ENCODE measurements around the gene TKTL1.
"Not testable (repeated sequence)": the region's sequence is repeated elsewhere in the genome, so short reads cannot be mapped to it uniquely, and the experiment has no call there.

TKTL1 gene

DNA sequence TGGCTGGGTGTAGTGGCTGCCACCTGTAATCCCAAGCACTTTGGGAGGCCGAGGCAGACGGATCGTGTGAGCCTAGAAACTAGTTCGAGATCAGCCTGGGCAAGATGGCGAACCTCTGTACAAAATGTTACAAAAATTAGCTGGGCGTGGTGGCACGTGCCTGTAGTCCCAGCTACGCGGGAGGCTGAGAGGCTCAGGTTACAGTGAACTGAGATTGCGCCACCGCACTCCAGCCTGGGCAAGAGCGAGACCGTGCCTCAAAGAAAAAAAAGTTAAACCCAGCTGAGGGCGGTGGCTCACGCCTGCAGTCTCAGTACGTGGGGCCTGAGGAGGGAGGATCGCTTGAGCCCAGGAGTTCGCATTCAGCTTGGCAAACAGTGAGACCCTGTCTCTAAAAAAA, 1.1 kb downstream of the TKTL1 start:
- DNase-seq (ENCODE audit: low read depth), result no peak
- TF ChIP-seq, protein P1, sequence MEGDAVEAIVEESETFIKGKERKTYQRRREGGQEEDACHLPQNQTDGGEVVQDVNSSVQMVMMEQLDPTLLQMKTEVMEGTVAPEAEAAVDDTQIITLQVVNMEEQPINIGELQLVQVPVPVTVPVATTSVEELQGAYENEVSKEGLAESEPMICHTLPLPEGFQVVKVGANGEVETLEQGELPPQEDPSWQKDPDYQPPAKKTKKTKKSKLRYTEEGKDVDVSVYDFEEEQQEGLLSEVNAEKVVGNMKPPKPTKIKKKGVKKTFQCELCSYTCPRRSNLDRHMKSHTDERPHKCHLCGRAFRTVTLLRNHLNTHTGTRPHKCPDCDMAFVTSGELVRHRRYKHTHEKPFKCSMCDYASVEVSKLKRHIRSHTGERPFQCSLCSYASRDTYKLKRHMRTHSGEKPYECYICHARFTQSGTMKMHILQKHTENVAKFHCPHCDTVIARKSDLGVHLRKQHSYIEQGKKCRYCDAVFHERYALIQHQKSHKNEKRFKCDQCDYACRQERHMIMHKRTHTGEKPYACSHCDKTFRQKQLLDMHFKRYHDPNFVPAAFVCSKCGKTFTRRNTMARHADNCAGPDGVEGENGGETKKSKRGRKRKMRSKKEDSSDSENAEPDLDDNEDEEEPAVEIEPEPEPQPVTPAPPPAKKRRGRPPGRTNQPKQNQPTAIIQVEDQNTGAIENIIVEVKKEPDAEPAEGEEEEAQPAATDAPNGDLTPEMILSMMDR (IDR thresholded peaks at IDR 0.05; ENCODE audit: low read length, missing control alignments), result no peak
- no peak overlapping the region for H3K4me3 ChIP-seq (replicated peaks; ENCODE audit: low read depth, low read length)

- TF ChIP-seq, protein P1 (IDR thresholded peaks at IDR 0.05; ENCODE audit: low read length, missing control alignments), result no peak
- DNase-seq (ENCODE audit: low read depth), result no peak
- H3K4me3 ChIP-seq (replicated peaks; ENCODE audit: low read depth, low read length), result no peak overlapping the region
Observed at GRCh38 chrX:154298312-154298711, 2.7 kb downstream of the TKTL1 start.

- H3K4me3 ChIP-seq (replicated peaks; ENCODE audit: low read depth, low read length), result no peak overlapping the region
- no peak for DNase-seq (ENCODE audit: low read depth)
- TF ChIP-seq, protein P1 (IDR thresholded peaks at IDR 0.05; ENCODE audit: low read length, missing control alignments), result no peak
Observed at GRCh38 chrX:154300816-154301215, 5.2 kb downstream of the TKTL1 start.

- not testable (repeated sequence) for H3K4me3 ChIP-seq (replicated peaks; ENCODE audit: low read depth, low read length); DNase-seq (ENCODE audit: low read depth)
Observed at GRCh38 chrX:154302998-154303397, 7.4 kb downstream of the TKTL1 start.

- no peak for DNase-seq (ENCODE audit: low read depth)
- no peak overlapping the region for H3K4me3 ChIP-seq (replicated peaks; ENCODE audit: low read depth, low read length)
- TF ChIP-seq, protein P1 (IDR thresholded peaks at IDR 0.05; ENCODE audit: low read length, missing control alignments), result no peak
Observed at GRCh38 chrX:154303476-154303875, 7.9 kb downstream of the TKTL1 start.

GRCh38 chrX:154304846-154305245, 9.3 kb downstream of the TKTL1 start:
- TF ChIP-seq, protein P1 (IDR thresholded peaks at IDR 0.05; ENCODE audit: low read length, missing control alignments), result no peak
- no peak for DNase-seq (ENCODE audit: low read depth)
- no peak overlapping the region for H3K4me3 ChIP-seq (replicated peaks; ENCODE audit: low read depth, low read length)

GRCh38 chrX:154305541-154306205, 10.1 kb downstream of the TKTL1 start:
- DNase-seq (ENCODE audit: low read depth), result no peak
- H3K4me3 ChIP-seq (replicated peaks; ENCODE audit: low read depth, low read length), result no peak overlapping the region
- TF ChIP-seq, protein P1 (IDR thresholded peaks at IDR 0.05; ENCODE audit: low read length, missing control alignments), result no peak

All from fibroblast of pulmonary artery (primary cell).